WI38 (cell line): Measurements from ENCODE around the gene HDAC4.

ENCODE experiments used
- H3K4me3 ChIP-seq: 2 replicates; pipeline ENCODE4 v1.5.1; 2011; ENCODE audit warnings: low read depth, mild to moderate bottlenecking, control low read depth, low read length
- TF ChIP-seq, protein P1 (sequence below): IDR thresholded peaks from 2 replicates; pipeline ENCODE4 v1.5.1; 2012; ENCODE audit warnings: low read depth, mild to moderate bottlenecking, control low read depth, low read length

Gene HDAC4

GRCh38 chr2:239135531-239135930 is 265.3 kb downstream of the HDAC4 start:
- H3K4me3 ChIP-seq = no peak overlapping the region
- TF ChIP-seq, protein P1, sequence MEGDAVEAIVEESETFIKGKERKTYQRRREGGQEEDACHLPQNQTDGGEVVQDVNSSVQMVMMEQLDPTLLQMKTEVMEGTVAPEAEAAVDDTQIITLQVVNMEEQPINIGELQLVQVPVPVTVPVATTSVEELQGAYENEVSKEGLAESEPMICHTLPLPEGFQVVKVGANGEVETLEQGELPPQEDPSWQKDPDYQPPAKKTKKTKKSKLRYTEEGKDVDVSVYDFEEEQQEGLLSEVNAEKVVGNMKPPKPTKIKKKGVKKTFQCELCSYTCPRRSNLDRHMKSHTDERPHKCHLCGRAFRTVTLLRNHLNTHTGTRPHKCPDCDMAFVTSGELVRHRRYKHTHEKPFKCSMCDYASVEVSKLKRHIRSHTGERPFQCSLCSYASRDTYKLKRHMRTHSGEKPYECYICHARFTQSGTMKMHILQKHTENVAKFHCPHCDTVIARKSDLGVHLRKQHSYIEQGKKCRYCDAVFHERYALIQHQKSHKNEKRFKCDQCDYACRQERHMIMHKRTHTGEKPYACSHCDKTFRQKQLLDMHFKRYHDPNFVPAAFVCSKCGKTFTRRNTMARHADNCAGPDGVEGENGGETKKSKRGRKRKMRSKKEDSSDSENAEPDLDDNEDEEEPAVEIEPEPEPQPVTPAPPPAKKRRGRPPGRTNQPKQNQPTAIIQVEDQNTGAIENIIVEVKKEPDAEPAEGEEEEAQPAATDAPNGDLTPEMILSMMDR = no peak

DNA sequence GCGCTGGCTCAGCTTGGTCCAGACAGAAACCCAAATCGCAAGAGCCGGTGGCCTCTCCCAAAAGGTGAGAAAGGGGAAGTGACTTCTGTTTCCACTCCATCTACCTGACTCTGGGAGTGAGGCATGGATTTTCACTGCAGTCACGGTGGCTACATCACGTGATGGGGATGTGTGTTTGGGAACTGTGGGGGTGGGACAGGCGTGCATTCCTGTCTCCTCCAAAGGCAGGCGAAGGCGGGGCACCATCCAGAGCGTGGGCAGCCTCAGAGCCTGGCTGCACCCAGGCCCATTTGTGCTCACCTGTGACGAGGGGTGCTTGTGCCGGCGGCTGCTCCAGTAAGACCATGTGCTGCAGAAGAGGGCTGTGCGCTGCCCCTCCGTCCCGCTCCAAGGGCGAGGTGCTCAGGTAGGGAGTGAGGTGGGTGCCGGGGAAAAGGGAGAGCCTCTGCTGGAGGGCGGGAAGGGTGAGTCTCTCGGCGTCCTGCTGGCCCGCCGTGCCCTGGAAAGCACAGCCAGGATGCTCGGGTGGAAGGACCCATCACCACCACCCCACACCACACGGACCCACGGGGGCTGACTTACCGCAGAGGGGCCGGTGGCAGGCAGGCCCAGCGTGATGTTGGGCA is 266.8 kb downstream of the HDAC4 start:
- TF ChIP-seq, protein P1 = no peak
- no peak overlapping the region for H3K4me3 ChIP-seq

GRCh38 chr2:239132786-239133185 is 268.0 kb downstream of the HDAC4 start:
- H3K4me3 ChIP-seq = no peak overlapping the region
- TF ChIP-seq, protein P1 = no peak

DNA sequence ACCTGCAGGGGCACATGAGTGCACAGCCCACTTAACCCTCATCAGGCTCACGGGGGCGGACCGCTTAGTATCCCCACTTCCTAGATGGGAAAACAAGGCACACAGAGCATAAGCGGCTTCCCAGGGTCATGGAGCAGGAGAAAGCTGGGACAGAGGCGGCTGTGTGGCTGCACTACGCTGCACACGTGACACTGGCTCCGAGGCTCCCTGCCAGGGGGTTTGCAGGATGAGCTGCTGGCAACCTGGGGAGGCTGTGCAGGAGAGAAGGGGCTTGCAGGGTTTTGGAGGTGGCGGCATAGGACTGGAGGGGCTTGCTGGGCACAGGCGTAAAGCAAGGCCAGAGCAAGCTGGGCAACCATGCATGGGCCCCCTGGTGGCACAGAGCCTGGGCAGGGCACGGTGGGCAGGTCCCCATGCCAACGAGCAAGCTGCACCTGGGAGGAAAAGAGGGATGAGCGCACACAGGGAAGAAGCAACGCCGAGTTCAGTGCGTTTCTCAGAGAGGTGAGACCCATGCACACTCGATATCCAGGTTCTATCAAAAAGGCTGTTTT is 268.6 kb downstream of the HDAC4 start:
- no peak overlapping the region for H3K4me3 ChIP-seq
- TF ChIP-seq, protein P1 = no peak

GRCh38 chr2:239131521-239131920 is 269.3 kb downstream of the HDAC4 start:
- TF ChIP-seq, protein P1 = no peak
- H3K4me3 ChIP-seq = no peak overlapping the region

- no peak overlapping the region for H3K4me3 ChIP-seq
- TF ChIP-seq, protein P1 = no peak
Observed at GRCh38 chr2:239130786-239131325, 270.0 kb downstream of the HDAC4 start.

- TF ChIP-seq, protein P1 = no peak
- no peak overlapping the region for H3K4me3 ChIP-seq
Observed at GRCh38 chr2:239130041-239130440, 270.8 kb downstream of the HDAC4 start.
